ENCODE data around the gene CEP128.
A peak's percentile ranks its signal among the peaks of the same experiment; 100 is the strongest.
"Not testable (repeated sequence)": the region's sequence is repeated elsewhere in the genome, so short reads cannot be mapped to it uniquely, and the experiment has no call there.

Gene CEP128

DNA sequence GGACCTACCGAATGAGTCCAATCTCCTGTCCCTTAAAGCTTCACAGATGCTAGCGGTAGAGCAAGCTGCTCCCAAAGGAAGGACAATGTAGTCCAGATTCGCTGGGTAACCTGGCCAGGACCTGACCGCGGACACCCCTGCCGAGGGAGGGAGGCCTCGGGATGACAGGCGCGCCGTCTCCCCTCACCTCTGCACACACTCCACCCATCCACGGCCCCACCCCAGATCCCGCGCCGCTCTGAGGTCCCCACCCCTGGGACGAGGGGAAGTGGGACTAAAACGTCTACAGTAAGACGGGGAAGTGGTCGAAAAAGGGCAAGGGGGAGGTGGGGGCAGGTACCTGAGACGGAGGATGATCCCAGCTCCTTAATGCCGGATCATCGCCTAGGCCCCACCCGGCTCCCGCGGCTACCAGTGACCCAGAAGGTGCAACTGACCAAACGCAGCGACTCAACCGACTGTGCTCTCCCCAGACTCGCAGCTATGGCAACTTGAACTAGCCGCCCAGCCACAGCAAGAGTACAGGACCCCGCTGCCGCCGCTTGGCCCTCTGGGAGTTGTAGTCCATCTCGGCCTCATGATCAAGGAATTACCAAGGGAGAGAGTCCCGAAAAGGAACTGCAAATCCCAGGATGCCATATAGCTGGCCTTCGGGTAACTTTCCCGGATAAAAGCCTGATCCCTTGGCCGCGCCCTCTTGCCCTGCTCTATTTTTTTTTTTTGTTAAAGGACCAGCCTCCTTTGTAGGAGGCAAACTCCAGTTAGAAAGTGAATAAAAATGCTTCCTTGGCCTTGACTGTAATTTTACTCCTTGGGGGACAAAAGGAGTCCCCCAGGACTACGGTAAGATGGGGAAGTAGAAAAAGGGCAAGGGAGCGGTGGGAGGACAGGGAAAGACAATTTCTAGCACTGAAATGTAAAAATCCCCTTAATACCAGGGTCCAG is at the start of gene CEP128:
Gene CEP128, minus strand, starts transcription at position 498 of the 945 bp plus-strand sequence.
- DNase-seq, result peak; percentile 95 to 98

DNA sequence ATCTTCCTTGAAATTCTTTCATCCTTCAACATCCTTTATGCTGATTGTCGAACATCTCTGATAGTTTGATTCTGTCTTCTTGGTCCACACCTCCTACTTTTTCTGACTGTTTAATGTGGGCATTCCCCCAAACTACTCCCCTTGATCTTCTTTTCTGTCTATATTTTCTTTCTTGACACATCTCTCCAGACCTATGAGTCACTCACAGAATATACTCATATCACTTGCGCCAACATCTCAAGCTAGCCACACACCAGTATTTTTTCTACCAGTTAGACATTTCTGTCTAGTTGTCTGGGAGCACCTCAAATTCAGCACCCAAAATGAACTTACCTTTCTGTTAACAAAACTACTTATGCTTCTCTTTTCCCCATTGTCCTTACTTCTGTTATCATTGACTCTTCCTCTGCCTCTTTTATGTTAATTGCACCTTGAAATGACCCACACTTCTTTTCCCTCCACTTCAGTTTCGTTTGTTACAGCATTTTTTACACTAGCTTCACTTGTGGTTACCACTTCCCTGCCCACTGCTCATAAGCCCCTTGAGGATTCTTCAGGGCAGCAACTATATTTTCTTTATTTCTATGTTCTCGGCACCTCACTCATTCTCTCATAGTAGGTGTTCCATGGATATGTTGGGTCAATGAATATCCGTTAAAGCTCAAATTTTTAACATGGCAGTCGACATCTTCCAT is 47.3 kb upstream of the CEP128 start:
- DNase-seq, result no peak

DNA sequence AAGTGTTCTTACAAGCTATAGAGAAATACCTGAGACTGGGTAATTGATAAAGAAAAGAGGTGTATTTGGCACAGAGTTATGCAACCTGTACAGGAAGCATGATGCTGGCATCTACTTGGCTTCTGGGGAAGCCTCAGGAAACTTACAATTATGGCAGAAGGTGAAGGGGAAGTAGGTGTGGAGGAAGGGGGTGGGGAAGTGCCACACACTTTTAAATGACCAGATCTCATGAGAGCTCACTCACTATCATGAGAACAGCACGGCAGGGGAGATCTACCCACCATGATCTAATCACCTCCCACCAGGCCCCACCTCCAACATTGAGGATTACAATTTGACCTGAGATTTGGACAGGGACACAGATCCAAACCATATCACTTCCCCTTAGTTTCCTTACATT is 46.7 kb upstream of the CEP128 start:
- no peak for DNase-seq

DNA sequence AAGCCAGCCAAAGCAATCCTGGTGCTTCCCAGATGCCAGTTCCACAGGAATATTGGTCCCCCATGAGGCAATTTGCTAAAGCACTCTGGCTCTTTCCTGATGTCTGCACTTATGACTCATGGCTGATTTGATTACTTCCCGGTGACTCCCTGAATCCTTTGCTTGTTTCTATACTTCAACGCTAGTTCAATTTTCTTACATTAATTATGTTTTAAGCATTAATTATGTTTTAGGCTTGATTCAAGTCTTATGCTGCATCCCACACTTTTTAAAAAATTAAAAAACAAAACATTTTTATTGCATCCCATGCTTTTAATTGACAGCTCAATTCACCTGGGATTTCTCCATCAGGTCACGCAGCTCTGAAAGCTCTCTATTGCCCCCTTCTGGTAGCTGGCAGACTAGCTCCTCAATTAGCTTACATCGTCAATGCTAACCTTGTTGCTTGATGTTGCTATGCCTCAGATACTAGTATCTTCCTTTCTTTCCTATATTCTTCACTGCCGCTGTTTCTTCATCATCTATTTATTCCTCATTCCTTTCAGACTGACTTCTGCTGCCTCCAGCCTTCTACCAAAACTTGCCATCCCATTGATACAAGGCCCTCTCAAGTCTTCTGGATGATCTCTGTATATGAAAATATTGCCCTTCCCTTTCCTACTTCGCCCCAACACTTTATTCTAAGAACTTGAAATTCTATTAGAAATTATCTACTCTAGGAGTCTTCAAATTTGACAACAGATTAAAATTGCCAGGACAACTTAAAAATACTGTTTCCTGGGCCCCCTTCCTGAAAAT is 45.9 kb upstream of the CEP128 start:
- DNase-seq, result peak; percentile 68 to 76

DNA sequence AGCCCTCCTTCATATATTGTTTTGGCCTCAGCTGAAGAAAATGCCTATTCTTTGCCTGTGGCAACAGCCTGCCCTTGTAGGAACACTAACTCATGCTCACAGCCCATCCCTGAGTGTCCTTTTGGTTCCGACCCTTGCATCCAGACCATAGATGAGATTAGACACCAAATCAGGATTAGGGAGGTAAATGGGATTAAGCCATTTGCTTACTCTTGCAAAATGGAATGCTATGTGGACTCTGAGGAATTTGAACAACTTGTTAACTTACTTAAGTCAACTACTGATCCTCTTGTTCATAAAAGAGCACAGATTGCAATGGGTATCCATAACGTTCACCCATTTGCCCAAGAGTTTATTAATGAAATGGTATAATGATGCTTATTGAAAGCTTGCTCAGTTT is 41.2 kb upstream of the CEP128 start:
- no peak for DNase-seq

DNA sequence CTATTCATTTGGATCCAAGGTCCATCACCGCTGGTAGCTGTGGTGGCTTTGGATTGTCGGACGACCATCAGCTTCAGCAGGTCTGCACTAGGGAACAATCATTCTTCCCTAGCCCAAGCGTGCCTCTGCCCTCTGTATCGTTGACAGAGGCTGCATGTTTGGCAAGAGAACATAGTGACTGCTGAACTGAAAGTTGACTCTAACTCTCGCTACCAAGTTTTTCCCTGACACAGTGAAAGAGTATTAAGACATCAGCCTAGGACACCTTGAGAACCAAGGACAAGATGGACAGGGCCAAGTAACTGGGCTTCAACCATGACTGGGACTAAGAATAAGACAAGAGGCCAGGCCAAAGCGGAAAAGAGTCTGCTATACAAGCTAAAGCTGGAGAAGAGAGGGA is 40.1 kb upstream of the CEP128 start:
- no peak for DNase-seq

DNA sequence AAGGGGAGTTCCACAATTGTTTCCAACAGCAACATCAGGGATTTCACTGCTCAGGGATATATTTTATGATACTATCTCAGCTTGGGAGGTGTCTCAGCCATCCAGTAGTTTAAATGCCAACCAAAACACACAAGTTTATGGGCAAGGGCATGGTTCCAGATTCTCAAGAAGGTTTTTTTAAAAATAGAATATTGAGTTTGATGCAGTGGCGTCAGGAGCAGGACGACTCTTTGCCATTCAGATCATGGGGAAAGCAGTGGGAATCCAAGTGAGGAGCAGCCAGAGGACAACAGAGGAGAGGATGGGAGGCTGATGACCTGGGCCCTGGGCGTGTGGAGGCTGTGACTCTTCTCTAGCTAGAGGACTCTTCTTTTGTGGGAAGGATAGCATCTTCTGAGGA is 39.6 kb upstream of the CEP128 start:
- no peak for DNase-seq

DNA sequence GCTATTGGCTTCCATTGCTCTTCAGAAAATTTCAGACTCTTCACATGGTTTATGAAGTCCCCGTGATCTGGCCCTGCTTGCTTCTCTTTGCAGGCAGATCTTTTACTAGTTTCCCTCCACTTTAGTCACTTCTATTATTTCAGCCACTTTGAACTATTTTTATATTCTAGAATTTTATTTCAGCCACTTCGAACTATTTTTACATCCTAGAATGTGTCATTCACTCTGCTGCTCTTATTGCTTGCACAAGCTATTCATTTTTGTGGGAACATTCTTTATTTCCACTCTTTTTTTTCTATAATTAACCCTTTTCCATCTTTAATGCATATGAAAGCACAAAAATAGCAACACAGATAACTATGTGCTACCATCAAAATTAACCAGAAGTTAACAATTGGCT is 38.4 kb upstream of the CEP128 start:
- DNase-seq, result no peak

DNA sequence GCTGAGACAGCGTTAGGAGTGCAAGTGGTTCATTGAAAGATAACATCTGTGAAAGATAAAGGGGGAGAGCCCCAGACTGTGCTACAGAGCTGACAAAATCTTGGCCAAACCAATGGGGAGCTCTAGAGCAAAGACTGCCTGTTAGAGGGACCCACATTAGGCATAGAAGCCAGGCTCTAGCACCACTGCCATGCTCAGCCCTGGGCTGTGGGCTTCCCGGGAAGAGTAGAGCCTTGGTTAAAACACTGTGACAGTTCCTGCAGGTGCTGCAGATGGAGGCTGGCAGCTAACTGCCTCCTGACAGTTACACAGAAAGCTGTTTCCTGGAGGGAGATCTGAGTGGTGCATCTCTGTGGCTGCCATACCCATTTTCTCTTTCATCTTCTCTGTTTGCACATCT is 36.9 kb upstream of the CEP128 start:
- no peak for DNase-seq

DNA sequence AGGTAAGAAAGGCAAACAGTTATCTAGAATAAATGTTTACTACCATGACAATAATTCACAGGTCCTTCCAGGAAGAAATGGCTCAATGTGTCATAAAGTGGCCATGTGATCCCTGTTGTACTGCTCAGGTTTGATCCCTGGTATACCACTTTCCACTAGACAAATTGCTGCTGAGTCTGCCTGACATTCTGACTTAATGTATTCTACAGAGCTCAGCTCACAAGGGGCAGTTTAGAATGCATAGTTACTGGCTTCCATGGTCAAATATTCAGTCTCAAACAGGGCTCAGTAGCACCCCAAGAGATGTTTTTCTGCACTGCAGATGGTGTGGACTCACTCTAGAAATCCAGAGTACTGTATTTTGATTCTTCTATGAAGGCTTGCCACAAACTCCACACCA is 35.7 kb upstream of the CEP128 start:
- DNase-seq, result no peak

DNA sequence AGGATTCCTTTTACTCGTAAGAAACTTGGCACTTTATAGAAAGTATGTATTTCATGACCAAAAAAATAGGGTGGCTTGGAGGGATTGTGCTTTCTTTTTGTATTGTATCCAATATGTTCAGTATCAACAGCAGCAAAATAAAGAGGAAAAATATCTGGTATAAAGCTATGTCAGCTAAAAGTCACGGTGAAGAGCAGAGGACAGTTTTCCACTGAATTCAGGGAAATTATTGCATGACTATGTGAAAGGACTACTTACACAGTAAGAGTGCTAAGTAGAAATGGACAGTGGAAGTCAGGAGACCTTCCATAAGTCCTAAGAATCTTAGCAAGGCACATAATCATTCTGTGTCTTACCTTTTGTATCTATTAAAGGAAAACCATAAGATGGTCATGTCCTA is 33.1 kb upstream of the CEP128 start:
- no peak for DNase-seq

DNA sequence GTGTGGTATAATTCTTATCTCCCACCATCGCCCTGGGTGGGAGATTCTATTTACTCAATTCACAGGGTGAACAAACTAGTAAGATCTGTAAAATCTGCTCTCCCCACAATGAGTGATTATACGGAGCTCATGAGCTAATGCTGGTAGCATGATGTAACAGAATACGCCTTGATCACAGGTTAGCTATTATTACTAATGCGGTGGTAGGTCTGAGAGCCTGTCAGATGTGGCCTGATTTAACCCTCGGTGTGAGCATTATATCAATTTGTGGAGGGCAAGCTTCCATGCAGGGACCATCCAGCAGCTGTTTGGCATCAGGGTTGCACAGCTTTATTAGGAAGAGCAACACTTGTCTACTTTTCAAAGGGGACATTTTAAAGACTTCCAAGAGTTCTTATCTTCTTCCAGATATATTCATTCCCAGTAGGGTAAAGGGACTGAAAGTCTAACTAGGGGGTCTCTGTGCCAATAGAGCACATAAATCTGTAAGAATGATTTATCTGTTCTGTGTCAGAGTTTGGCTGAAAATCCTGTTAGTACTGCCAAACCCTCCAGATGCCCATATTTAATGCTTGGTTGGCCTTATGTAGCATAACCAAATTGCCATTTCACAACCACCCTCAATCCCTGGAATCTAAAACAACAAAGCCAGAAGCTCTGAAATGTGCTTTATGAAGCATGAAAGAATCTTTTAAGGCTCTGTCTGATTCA is 32.5 kb upstream of the CEP128 start:
- DNase-seq, result no peak

DNA sequence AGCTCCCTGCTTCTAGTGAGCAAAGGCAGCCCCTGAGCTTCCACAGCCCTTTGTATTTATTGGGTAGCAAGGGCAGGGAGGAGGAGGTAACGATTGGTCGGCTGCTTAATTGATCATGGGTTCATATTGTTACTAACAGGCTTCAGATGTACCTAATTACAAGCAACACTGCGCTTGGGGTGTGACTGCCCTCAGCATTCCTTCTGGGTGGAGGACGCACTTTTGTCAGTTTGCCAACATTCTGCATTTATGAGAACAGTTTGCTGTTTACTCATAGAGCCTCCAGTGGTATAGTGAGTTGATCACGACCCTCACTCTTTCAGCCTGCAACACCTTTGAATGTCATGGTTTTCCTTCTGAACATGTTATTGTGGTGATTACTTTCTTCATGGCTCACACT is 23.5 kb upstream of the CEP128 start:
- DNase-seq, result no peak

DNA sequence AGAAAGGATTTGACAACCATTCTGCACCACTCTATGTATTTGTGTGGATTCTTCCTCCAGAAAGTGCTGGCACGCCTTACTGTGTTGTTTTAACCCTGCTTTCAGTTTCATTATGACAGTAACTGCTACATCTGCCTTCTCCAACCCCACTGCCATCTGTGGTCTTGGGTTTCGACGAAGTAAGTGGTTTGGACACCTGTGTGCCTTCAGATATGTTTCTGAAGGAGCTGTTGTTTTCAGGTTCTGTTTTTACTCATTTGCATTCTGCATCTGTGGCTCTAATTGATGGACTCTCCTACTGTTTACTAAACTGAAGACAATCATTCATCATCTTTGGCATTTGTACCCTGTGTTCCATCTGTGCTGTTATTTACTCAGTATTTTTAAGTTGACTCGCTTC is 18.0 kb upstream of the CEP128 start:
- DNase-seq, result peak in 1 of 2 experiments; percentile 8

DNA sequence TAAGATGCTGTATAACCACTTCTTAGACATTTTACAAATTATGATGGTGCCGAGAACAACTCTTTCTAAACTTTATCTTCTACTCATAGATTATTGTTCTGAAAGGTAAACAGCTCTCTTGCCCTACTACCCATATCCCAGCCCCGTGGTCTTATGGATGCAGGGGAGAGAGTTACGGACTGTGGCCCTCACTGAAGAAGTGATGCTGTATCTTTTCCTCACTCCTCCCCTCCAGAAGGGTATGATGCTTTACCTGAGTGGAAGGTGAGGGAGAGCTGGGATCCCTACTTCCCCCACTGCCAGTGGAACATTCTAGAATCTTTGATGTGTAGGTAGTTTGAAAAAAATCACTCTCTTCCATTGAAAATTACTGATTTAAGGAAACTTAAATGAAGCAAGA is 17.4 kb upstream of the CEP128 start:
- DNase-seq, result no peak

DNA sequence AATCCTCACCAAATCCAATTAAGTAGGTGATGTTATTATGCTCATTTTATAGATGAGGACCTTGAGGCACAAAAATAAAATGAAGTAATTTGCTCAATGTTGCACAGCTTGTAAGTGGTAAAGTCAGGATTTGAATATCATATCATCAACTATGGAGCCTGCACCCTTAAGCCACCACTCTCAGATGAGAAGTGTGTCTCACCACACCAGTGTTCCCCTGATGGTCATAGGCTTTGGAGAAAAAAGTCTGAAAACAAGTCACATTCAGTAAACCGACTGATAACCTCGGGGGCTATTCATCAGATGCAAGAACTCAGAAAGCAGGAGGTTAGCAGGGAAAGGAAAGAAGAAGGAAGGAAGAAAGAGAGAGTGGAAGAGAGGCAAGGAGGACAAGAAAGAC is 16.7 kb upstream of the CEP128 start:
- no peak for DNase-seq

DNA sequence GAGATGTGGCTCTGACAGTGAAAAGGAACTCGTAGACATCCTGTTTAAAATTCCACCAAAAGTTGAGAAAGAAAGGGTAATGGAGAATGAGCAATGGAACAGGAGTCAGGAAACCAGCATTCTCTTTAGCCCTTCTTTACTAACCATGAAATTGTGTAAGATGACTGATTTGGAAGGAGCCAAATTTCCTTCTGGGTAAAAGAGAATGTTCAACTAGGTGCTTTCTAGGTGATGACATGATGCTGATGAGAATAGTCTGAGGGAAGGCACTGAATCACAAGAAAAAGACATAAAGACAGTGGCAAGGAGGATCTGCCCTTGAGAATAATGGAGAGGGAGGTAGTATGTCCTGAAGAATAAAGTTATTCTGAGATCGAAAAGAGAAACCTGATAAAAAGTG is 16.1 kb upstream of the CEP128 start:
- DNase-seq, result no peak

DNA sequence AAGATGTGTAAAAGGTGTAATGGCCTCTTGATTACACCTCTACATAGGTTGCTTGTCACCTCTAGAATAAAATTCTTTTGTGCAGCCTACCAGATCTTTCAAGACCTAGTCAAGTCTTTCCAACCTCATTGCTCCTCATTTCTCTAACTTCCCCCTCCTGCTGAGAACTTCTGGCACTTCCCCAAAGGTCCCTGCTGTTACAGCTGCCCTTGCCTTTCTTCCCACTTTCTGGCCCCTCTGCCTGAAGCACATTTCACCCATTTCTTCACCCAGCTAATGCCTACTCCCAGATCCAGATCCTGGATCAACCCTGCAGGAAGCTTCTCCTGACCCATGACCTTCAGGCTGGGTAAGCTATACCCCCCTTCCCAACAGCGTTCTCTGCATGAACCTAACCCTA is 15.4 kb upstream of the CEP128 start:
- no peak for DNase-seq

DNA sequence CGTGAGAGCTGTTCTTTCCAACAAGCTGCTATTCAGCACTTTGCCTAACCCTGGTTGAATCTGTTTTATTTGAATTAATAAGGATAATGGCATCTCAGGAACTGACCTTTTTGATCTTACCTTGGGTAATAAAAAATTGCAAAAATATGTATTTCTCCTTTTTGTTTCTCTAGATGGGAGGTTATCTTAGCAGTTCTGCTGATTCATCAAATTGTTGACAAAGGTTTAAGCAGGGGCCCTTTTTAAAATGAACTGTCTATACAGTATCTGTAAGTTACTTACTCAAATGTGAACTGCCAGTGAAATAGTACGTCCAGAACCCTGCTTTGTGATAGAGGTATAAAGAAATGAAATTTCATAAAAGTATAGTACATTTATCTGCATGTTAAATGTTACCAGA is 14.6 kb upstream of the CEP128 start:
- no peak for DNase-seq

DNA sequence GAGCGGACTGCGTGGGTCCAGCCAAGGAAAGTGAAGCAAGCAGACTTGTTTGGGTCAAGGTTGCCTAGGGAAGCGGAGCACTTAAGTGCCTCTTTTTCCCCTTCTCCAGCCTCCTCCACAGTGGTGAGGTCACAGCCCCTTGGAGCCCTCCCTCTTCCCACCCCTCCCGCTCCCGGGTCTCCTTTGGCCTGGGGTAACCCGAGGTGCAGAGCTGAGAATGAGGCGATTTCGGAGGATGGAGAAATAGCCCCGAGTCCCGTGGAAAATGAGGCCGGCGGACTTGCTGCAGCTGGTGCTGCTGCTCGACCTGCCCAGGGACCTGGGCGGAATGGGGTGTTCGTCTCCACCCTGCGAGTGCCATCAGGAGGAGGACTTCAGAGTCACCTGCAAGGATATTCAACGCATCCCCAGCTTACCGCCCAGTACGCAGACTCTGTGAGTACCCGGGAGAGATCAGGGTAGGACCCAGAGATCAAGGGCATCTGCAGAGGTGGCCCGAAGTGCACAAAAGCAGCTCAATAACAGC is 13.9 kb upstream of the CEP128 start, which contains the start of gene TSHR:
Gene TSHR, plus strand, starts transcription at position 206 of the 526 bp plus-strand sequence. Its CDS starts 60 bp downstream, at position 266.
- DNase-seq, result no peak

DNA sequence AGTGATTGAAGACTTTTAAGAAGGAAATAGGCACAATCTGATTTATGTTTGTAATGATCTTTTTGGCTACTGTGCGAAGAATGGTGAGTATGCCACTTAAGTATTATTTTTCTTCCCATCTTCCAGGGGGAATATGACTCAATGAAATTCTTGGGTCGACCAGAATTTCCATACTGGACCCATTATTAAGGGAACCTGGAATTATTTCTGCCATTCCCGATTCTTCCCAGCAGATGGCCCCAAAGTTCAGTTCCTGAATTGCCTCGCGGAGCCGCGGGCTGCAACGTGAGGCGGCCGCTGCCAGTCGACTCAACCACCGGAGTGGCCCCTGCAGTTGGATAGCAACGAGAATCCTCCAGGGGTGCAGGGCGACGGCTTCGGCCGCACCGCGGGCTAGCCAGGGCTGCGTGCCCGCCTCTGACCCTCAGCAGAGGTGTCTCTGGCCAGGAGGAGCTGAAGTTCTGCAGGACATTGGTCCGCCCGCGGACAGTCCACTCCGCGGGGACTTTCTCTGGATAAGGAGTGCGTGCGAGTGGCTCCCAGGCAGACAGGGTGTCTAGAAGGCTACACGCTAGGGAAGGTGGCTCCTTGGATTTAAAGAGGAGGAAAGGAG is 13.3 kb upstream of the CEP128 start:
- peak; percentile 69 to 86 for DNase-seq

DNA sequence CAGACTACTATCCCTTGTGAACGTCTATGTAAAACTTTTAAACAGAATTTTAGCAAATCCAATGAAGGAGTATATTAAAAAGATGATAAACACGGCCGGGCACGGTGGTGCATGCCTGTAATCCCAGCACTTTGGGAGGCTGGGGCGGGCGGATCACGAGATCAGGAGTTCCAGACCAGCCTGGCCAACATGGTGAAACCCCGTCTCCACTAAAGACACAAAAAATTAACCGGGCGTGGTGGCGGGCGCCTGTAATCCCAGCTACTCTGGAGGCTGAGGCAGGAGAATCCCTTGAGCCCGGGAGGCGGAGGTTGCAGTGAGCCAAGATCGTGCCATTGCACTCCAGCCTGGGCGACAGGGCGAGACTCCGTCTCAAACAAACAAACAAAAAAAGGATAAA is 11.7 kb upstream of the CEP128 start:
- DNase-seq, result not testable (repeated sequence)

Measured in NCI-H187 (cell line).